C4-2B (cell line): ENCODE results near the gene CCDC91.

Experiments
- H3K27ac ChIP-seq: fragments of 450-650 bp; 2 replicates; pipeline ENCODE4 v1.5.1; 2017
- ZFX ChIP-seq: fragments of 450-650 bp; IDR thresholded peaks from 2 replicates; pipeline ENCODE4 v1.6.1; 2017
- TF ChIP-seq, protein P1 (sequence below): fragments of 450-650 bp; conservative IDR thresholded peaks from 2 replicates; pipeline ENCODE4 v1.5.1; 2017; ENCODE audit warnings: mild to moderate bottlenecking

The CCDC91 gene

DNA sequence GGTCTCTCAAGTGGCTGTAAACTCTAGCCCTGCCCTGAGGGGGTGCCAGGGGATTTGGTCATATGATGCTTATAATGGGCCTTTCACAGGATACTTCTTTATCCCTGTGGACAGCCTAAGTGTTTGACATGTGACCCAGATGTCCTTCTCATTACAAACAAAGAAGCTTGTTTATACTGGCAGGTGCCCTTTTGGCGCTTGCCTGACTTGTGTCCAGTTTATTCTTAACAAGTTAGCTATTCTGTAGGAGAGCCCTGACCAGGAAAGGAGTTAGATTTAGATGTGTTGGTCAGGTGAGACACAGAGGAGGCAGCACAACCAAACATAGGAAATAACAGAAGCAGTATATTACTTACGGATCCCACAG, 51.9 kb downstream of the CCDC91 start:
- peak overlapping the region; percentile 7; the same call in 1 of the 2 replicates for H3K27ac ChIP-seq

DNA sequence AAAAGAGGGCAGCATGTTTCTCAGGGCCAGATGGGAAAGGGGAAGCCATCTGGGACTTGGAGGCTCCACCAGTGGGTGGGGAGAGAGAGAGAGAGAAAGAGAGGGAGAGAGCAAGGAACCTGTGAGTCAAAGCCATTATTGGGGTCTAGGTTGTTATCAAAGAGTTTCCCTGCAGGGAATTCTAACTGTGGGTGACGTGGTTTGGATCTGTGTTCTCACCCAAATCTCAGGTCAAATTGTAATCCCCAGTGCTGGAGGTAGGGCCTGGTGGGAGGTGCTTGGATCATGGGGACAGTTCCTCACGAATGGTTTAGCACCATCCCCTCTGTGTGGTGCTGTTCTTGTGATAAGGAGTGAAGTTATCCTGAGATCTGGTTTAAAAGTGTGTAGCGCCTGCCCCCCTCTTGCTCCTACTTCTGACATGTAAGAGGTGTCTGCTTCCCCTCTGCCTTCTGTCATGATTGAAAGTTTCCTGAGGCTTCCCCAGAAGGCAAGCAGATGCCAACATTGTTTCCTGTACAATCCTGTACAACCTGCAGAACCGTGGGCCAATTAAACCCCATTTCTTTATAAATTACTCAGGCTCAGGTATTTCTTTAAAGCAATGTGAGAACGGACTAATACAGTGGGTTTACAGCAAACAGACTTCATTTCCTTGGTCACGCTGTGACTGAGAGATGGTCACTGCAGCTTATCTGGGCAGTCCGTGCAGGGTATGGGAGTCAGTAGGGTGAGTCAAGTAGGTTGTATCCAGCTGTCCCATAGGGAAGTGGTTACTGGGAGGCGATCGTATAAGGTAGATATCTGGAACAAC, 52.4 kb downstream of the CCDC91 start:
- TF ChIP-seq ZFX = no peak
- TF ChIP-seq, protein P1, sequence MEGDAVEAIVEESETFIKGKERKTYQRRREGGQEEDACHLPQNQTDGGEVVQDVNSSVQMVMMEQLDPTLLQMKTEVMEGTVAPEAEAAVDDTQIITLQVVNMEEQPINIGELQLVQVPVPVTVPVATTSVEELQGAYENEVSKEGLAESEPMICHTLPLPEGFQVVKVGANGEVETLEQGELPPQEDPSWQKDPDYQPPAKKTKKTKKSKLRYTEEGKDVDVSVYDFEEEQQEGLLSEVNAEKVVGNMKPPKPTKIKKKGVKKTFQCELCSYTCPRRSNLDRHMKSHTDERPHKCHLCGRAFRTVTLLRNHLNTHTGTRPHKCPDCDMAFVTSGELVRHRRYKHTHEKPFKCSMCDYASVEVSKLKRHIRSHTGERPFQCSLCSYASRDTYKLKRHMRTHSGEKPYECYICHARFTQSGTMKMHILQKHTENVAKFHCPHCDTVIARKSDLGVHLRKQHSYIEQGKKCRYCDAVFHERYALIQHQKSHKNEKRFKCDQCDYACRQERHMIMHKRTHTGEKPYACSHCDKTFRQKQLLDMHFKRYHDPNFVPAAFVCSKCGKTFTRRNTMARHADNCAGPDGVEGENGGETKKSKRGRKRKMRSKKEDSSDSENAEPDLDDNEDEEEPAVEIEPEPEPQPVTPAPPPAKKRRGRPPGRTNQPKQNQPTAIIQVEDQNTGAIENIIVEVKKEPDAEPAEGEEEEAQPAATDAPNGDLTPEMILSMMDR = no peak
- peak overlapping the region; percentile 7; the same call in 1 of the 2 replicates for H3K27ac ChIP-seq

More for the DNA sequence above, 51.9 kb downstream of the CCDC91 start:
- TF ChIP-seq, protein P1 = no peak
- no peak for TF ChIP-seq ZFX

DNA sequence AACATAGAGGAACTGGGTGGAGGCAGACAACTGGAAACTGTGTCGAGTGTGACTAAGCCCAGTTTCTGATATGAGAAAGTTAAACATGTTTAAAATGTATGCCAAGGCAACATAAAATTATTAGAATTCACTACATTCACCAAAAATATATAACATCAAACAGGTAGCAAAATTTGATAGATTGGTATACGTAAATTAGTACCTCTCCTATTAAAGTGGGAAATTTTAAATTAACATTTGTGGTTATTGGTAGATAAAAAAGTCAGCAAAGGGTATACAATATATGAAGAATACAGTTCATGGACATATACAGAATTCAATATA, 53.0 kb downstream of the CCDC91 start:
- H3K27ac ChIP-seq = no peak overlapping the region
- no peak for TF ChIP-seq ZFX
- TF ChIP-seq, protein P1 = no peak

DNA sequence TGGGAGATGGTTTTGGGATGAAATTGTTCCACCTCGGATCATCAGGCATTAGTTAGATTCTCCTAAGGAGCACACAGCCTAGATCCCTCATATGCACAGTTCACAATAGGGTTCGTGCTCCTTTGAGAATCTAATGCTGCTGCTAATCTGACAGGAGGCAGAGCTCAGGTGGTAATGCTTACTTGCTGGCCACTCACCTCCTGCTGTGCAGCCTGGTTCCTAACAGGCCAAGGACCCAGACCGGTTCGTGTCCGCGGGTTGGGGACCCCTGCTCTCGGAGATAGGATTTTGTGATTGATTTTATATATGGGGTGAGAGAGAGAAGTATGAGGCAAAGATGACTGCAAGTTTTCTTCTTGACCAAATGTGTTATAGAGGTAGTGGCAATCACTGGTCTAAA, 57.5 kb downstream of the CCDC91 start:
- TF ChIP-seq ZFX = no peak
- TF ChIP-seq, protein P1 = no peak
- H3K27ac ChIP-seq = no peak overlapping the region

DNA sequence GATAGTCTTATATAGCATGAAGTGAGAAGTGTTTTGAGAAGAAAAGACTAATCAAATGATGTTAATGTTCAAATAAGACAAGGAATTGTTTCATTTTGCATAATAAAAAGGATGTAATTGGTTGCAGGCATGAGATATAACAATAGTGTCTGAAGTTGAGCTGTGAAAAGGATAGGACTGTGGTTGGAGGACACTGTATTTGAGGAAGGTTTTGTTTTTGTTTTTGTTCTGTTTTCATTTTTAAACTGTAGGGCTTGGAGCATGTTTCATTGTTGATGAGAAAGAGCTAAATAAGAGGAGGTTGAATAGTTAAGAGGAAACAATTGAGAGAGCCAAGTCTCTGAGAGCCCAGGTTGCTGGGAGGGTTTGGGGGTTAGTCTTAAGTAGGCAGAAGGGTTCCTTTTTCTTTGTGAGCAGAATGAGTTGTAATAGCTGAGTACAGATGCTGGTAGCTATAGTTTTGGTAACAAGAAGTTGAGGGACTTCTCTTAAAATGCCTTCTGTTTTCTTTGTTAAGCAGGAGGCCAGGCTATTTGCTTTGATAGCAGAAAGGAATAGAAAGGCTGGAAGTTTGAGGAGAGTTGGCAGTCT, 58.4 kb downstream of the CCDC91 start:
- H3K27ac ChIP-seq = no peak overlapping the region
- TF ChIP-seq ZFX = no peak
- TF ChIP-seq, protein P1 = no peak

DNA sequence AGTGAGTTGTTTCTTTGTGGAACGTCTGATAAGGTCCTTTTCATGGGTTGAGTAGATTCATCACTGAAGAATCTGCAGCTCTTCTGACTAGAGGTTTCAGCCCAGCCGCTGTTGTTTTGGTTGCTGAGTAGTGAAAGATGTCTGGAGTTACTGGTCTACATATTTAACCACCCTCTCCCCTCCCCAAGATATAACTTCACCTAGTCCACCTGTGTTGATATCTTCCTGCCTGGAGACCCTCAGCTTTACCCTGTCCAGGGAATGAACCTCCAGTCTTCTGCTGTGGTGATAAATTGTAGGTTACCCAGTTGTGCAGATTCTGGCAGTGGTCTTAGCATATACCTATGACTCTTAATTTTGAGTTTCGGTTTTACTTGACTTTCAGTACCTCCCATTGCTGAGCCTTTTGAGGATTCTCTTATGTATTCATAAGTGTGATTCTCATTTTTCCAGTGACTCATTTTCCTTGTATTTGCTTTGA, 62.9 kb downstream of the CCDC91 start:
- H3K27ac ChIP-seq = no peak overlapping the region
- TF ChIP-seq ZFX = no peak
- TF ChIP-seq, protein P1 = no peak

DNA sequence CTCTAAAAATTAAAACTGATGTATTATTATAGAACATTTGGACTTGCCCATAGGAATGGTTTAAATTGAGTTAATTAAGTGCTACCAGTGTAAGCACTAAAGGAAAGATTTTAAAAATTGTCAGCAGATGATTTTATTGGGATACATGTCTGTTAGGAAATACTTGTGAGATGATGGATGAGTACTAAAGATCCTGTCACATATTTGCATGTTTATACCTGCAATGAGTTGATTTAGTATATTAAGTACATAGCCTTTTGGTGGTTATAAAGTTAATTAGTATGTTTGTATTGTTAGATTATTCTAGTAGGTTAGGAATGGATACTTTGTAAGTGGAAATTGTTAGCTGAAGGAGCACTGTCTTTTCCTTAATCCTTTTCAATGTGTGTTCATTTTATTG, 67.2 kb downstream of the CCDC91 start:
- no peak overlapping the region for H3K27ac ChIP-seq
- TF ChIP-seq ZFX = no peak
- TF ChIP-seq, protein P1 = no peak
